A549 (cell line): ENCODE results near the gene VPS72. TPM values are rescaled to one million over a fixed set of nuclear protein-coding genes. Genes with fewer than 3 reads are reported as not detected.

Source experiments
- ATAC-seq, 2 experiments: fragments of 200-7000 bp in 1 of 2; fragments of >200 bp in 1 of 2; cut with Nextera tagmentation in 1 of 2; cut with Tn5 transposase in 1 of 2; 3 replicates each; pipeline versions ENCODE4 v1.8.0 to v1.9.1; 2018 to 2020; ENCODE audit warnings: mild to moderate bottlenecking in 1 of 2, moderate library complexity in 1 of 2
- CTCF ChIA-PET: fragments of 300-600 bp; sonication (Branson Sonifier 250); formaldehyde crosslinking; extraction: SDS; loops from one replicate; lab custom pipeline; 2021; ENCODE audit warnings: antibody characterized with exemption, inconsistent platforms; lab: Yijun Ruan, JAX
- POLR2A ChIA-PET: fragments of 350-600 bp; formaldehyde crosslinking; extraction: SDS; loops from one replicate; lab custom pipeline; 2021; ENCODE audit warnings: antibody characterized with exemption, inconsistent platforms; lab: Yijun Ruan, JAX
- DNase-seq, 2 experiments: peaks; one replicate each; pipeline versions ENCODE4 v3.0.0 to v3.0.0-alpha.2; 2011 to 2016; ENCODE audit warnings: low read depth in 1 of 2, low spot score in 1 of 2
- FAIRE-seq: peaks from 2 replicates; lab custom pipeline; 2011; peaks lifted over from hg19 to GRCh38; lab: Jason Lieb, UNC
- H3K27ac ChIP-seq, 2 experiments: fragments of >200 bp; sonication (Bioruptor Twin); formaldehyde crosslinking; 3 replicates each; pipeline ENCODE4 v1.5.1; 2016 to 2017
- H3K4me1 ChIP-seq: fragments of >200 bp; sonication (Bioruptor Twin); formaldehyde crosslinking; 3 replicates; pipeline ENCODE4 v1.6.1; 2016
- H3K4me2 ChIP-seq: fragments of >200 bp; sonication (Bioruptor Twin); formaldehyde crosslinking; 3 replicates; pipeline ENCODE4 v1.6.1; 2016
- H3K4me3 ChIP-seq: fragments of >200 bp; sonication (Bioruptor Twin); formaldehyde crosslinking; 3 replicates; pipeline ENCODE4 v1.5.1; 2016
- H3K9me3 ChIP-seq: fragments of >200 bp; sonication (Bioruptor Twin); formaldehyde crosslinking; 3 replicates; pipeline ENCODE4 v1.6.1; 2016
- EHMT2 ChIP-seq: fragments of 200-600 bp; sonication (generic); IDR thresholded peaks from 2 replicates; pipeline ENCODE4 v1.6.1; 2016; ENCODE audit warnings: antibody characterized with exemption, low read depth, mild to moderate bottlenecking, moderate library complexity
- FOSB ChIP-seq: fragments of 250-450 bp; sonication (Bioruptor Pico); IDR thresholded peaks from 2 replicates; pipeline ENCODE4 v1.5.0; 2020; ENCODE audit warnings: mild to moderate bottlenecking, moderate library complexity
- FOXS1 ChIP-seq: fragments of 250-450 bp; sonication (Bioruptor Pico); IDR thresholded peaks from 2 replicates; pipeline ENCODE4 v1.5.0; 2020; ENCODE audit warnings: mild to moderate bottlenecking, moderate library complexity
- HES2 ChIP-seq: fragments of >200 bp; sonication (Bioruptor Twin); formaldehyde crosslinking; IDR thresholded peaks from 2 replicates; pipeline ENCODE4 v1.6.1; 2016
- HOXA7 ChIP-seq: fragments of 250-450 bp; sonication (Bioruptor Pico); IDR thresholded peaks from 2 replicates; pipeline ENCODE4 v1.5.0; 2020; ENCODE audit warnings: mild to moderate bottlenecking, moderate library complexity
- KDM1A ChIP-seq: fragments of 200-600 bp; sonication (generic); IDR thresholded peaks from 2 replicates; pipeline ENCODE4 v1.6.1; 2016; ENCODE audit warnings: low read depth, mild to moderate bottlenecking
- MAFK ChIP-seq: fragments of 450-650 bp; IDR thresholded peaks from 2 replicates; pipeline ENCODE4 v1.6.1; 2014; ENCODE audit not compliant: partially characterized antibody
- MAZ ChIP-seq: fragments of 150-350 bp; IDR thresholded peaks from 2 replicates; pipeline ENCODE4 v1.6.1; 2014; ENCODE audit warnings: antibody characterized with exemption, low read depth, low read length, borderline replicate concordance
- NPAS2 ChIP-seq: fragments of 250-450 bp; sonication (Bioruptor Pico); IDR thresholded peaks from 2 replicates; pipeline ENCODE4 v1.8.0; 2022; ENCODE audit warnings: mild to moderate bottlenecking, moderate library complexity, borderline replicate concordance
- NR3C1 ChIP-seq: fragments of >200 bp; sonication (Bioruptor Twin); formaldehyde crosslinking; IDR thresholded peaks from 3 replicates; pipeline ENCODE4 v1.6.1; 2017
- PHF8 ChIP-seq: fragments of 200-600 bp; sonication (generic); IDR thresholded peaks from 2 replicates; pipeline ENCODE4 v1.6.1; 2016; ENCODE audit warnings: low read depth, mild to moderate bottlenecking, antibody characterized with exemption, moderate library complexity, borderline replicate concordance
- POLR2A ChIP-seq: IDR thresholded peaks from 2 replicates; pipeline ENCODE4 v1.6.1; 2012; ENCODE audit warnings: mild to moderate bottlenecking, low read length
- RARB ChIP-seq: fragments of 250-450 bp; sonication (Bioruptor Pico); IDR thresholded peaks from 2 replicates; pipeline ENCODE4 v1.8.0; 2021; ENCODE audit warnings: mild to moderate bottlenecking, moderate library complexity
- SREBF2 ChIP-seq: fragments of 450-650 bp; IDR thresholded peaks from 2 replicates; pipeline ENCODE4 v1.6.1; 2014; ENCODE audit warnings: mild to moderate bottlenecking, moderate library complexity
- TP53 ChIP-seq: fragments of 250-450 bp; sonication (Bioruptor Pico); IDR thresholded peaks from 2 replicates; pipeline ENCODE4 v1.5.0; 2021; ENCODE audit warnings: mild to moderate bottlenecking, moderate library complexity
- ZFP36 ChIP-seq: fragments of 450-650 bp; IDR thresholded peaks from 2 replicates; pipeline ENCODE4 v1.6.1; 2014; ENCODE audit warnings: borderline replicate concordance; ENCODE audit not compliant: partially characterized antibody
- ZNF302 ChIP-seq: fragments of 250-450 bp; sonication (Bioruptor Pico); IDR thresholded peaks from 2 replicates; pipeline ENCODE4 v1.9.0; 2021; ENCODE audit warnings: inconsistent platforms, mild to moderate bottlenecking, moderate library complexity
- ZSCAN20 ChIP-seq: fragments of 250-450 bp; sonication (Bioruptor Pico); IDR thresholded peaks from 2 replicates; pipeline ENCODE4 v1.8.0; 2022; ENCODE audit warnings: mild to moderate bottlenecking, moderate library complexity
- WGBS: methylation state at CpG from one replicate; pipeline ENCODE4 v1.1.6; 2017; ENCODE audit errors: missing lambda C conversion rate; 5-methylcytosine and 5-hydroxymethylcytosine counted together
- polyA plus RNA-seq, 4 experiments: library from polyadenylated mRNA; depleted of rRNA in 3 of 4; stranded (reverse); fragments of >200 nt; fragmentation: RNase III in 1 of 4; extraction: RNeasy Plus Mini Kit Qiagen cat#74134 plus additional on column Dnase treatment in 1 of 4; gene quantifications; 2 replicates in 3 of 4; 3 replicates in 1 of 4; pipeline ENCODE4 v1.2.3, GENCODE V29; 2011 to 2017
- TF ChIP-seq, protein P1 (sequence below): IDR thresholded peaks from 2 replicates; pipeline ENCODE4 v1.6.1; 2012
- TF ChIP-seq, protein P2 (sequence below): fragments of 250-450 bp; sonication (Bioruptor Pico); IDR thresholded peaks from 2 replicates; pipeline ENCODE4 v1.5.0; 2021; ENCODE audit warnings: mild to moderate bottlenecking, moderate library complexity, borderline replicate concordance
- TF ChIP-seq, protein P3 (sequence below): fragments of 250-450 bp; sonication (Bioruptor Pico); IDR thresholded peaks from 2 replicates; pipeline ENCODE4 v1.5.0; 2020; ENCODE audit warnings: low read depth, mild to moderate bottlenecking, moderate library complexity
- TF ChIP-seq, protein P4 (sequence below): fragments of 150-350 bp; IDR thresholded peaks from 2 replicates; pipeline ENCODE4 v1.6.1; 2014; ENCODE audit warnings: low read depth, mild to moderate bottlenecking, low read length
- TF ChIP-seq, protein P5 (sequence below): fragments of >200 bp; sonication (Bioruptor Twin); formaldehyde crosslinking; IDR thresholded peaks from 3 replicates; pipeline ENCODE4 v1.6.1; 2016
- TF ChIP-seq, protein P6 (sequence below): fragments of 200-600 bp; sonication (generic); IDR thresholded peaks from 2 replicates; pipeline ENCODE4 v1.6.1; 2016; ENCODE audit warnings: antibody characterized with exemption, mild to moderate bottlenecking, moderate library complexity

VPS72 gene
- polyA plus RNA-seq, 2 of the 4 experiments (the other 2 are of a cell fraction) = 50.8 to 81.2 TPM

DNA sequence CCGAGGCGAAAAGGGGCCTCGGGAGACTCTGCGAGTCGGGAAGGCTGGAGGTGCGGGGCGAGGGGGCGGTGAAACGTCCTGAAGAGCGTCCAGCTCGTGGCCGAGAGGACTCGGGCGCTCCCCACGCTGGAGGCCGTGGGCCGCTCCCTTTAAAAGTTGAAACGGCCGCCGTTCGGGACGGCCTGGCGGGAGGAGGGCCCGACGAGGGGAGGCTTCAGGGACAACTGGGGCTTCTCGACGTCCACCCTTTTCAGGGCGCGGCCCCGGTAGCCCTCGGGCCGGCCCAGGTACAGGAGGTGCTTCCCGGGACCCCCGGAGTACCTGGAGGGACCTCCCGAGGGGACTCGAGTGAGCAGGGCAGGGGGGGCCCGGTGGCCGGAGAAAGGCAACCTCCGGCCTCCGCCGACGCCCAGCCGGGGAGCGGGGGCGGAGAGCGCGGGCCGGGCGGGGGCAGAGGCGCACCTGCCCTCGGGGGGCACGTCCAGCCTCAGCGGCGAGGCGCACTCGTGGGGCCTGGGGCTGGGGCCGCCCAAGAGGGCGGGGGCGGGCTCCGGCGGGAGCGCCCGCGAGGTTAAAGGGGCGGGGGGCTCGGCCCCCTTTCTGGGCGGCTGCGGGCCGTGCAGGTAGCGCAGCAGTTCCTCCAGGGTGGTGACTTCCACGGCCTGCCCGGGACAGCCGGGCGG is 57.5 kb downstream of the VPS72 start:
- TF ChIP-seq NPAS2 (CRISPR knock-in tag) (no peak), FOSB (CRISPR knock-in tag) (no peak), KDM1A (no peak), FOXS1 (CRISPR knock-in tag) (no peak), PHF8 (no peak), TP53 (CRISPR knock-in tag) (no peak), ZNF302 (no peak), ZFP36 (no peak), MAZ (no peak), RARB (CRISPR knock-in tag) (no peak), POLR2A (no peak), MAFK (no peak), ZSCAN20 (CRISPR knock-in tag) (no peak), HOXA7 (CRISPR knock-in tag) (no peak)
- TF ChIP-seq, protein P1, sequence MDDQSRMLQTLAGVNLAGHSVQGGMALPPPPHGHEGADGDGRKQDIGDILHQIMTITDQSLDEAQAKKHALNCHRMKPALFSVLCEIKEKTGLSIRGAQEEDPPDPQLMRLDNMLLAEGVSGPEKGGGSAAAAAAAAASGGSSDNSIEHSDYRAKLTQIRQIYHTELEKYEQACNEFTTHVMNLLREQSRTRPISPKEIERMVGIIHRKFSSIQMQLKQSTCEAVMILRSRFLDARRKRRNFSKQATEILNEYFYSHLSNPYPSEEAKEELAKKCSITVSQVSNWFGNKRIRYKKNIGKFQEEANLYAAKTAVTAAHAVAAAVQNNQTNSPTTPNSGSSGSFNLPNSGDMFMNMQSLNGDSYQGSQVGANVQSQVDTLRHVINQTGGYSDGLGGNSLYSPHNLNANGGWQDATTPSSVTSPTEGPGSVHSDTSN = no peak
- TF ChIP-seq, protein P2, sequence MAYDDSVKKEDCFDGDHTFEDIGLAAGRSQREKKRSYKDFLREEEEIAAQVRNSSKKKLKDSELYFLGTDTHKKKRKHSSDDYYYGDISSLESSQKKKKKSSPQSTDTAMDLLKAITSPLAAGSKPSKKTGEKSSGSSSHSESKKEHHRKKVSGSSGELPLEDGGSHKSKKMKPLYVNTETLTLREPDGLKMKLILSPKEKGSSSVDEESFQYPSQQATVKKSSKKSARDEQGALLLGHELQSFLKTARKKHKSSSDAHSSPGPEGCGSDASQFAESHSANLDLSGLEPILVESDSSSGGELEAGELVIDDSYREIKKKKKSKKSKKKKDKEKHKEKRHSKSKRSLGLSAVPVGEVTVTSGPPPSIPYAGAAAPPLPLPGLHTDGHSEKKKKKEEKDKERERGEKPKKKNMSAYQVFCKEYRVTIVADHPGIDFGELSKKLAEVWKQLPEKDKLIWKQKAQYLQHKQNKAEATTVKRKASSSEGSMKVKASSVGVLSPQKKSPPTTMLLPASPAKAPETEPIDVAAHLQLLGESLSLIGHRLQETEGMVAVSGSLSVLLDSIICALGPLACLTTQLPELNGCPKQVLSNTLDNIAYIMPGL = no peak
- TF ChIP-seq, protein P3, sequence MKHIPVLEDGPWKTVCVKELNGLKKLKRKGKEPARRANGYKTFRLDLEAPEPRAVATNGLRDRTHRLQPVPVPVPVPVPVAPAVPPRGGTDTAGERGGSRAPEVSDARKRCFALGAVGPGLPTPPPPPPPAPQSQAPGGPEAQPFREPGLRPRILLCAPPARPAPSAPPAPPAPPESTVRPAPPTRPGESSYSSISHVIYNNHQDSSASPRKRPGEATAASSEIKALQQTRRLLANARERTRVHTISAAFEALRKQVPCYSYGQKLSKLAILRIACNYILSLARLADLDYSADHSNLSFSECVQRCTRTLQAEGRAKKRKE (CRISPR knock-in tag) = no peak
- TF ChIP-seq, protein P4, sequence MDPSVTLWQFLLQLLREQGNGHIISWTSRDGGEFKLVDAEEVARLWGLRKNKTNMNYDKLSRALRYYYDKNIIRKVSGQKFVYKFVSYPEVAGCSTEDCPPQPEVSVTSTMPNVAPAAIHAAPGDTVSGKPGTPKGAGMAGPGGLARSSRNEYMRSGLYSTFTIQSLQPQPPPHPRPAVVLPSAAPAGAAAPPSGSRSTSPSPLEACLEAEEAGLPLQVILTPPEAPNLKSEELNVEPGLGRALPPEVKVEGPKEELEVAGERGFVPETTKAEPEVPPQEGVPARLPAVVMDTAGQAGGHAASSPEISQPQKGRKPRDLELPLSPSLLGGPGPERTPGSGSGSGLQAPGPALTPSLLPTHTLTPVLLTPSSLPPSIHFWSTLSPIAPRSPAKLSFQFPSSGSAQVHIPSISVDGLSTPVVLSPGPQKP = no peak
- Histone ChIP-seq H3K4me1 (no peaks in the 10 kb centered on the region), H3K4me3 (no peak overlapping the region), H3K4me2 (no peak overlapping the region), H3K9me3 (no peaks in the 10 kb centered on the region), H3K27ac (no peak overlapping the region)
- ATAC-seq (no peak), FAIRE-seq (no peak), DNase-seq (no peak)
- 87% methylated on average over 37 of the region's 74 CpGs for WGBS
- POLR2A ChIA-PET = no interaction called here
- CTCF ChIA-PET = interaction anchor here (1.6 kb wide), 1 partner anchor 10 kb away, joined by 3 read pairs; no protein-coding TSS in a partner anchor

DNA sequence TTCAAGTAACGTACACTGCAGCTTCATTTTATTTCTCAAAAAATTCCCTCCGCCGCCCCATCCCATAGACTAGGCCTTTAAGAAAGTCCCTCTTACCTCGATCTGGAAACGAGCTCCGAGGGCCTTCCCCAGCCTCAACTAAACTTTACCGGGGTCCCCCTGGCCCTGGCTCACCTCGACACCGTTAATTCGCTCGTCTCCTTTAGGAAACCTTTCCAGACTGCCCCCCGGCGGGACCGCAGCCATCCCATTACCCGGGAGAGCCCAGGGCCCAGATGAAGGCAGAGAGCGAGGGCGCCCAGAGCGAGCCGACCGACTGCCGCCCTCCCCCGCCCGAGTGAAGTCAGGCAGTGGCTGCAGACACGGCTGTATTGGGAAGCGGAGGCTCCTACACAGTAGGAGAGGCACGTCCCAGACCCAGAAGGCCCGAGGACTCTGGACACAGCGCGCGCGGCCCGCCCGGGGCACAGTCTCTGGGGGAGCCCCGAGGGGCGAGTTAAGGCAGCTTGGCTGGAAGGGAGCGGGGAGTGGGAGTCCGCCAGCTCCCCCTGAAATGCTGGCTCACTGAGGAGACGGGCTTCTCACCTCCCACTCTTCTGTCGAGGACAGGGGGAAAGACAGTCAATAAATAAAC is 58.2 kb downstream of the VPS72 start:
- CTCF ChIA-PET = interaction anchor here (1.1 to 1.7 kb wide), 3 partner anchors 11 to 32 kb away, joined by 3 to 5 read pairs (median 3); partner anchors contain the start of gene TNFAIP8L2
- H3K4me2 ChIP-seq = no peak overlapping the region
- TF ChIP-seq EHMT2 (no peak), NR3C1 (no peak), SREBF2 (no peak), MAZ (no peak), TP53 (CRISPR knock-in tag) (no peak), HES2 (no peak)
- TF ChIP-seq, protein P3 (CRISPR knock-in tag) = no peak
- TF ChIP-seq, protein P5, sequence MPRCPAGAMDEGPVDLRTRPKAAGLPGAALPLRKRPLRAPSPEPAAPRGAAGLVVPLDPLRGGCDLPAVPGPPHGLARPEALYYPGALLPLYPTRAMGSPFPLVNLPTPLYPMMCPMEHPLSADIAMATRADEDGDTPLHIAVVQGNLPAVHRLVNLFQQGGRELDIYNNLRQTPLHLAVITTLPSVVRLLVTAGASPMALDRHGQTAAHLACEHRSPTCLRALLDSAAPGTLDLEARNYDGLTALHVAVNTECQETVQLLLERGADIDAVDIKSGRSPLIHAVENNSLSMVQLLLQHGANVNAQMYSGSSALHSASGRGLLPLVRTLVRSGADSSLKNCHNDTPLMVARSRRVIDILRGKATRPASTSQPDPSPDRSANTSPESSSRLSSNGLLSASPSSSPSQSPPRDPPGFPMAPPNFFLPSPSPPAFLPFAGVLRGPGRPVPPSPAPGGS = no peak
- TF ChIP-seq, protein P6, sequence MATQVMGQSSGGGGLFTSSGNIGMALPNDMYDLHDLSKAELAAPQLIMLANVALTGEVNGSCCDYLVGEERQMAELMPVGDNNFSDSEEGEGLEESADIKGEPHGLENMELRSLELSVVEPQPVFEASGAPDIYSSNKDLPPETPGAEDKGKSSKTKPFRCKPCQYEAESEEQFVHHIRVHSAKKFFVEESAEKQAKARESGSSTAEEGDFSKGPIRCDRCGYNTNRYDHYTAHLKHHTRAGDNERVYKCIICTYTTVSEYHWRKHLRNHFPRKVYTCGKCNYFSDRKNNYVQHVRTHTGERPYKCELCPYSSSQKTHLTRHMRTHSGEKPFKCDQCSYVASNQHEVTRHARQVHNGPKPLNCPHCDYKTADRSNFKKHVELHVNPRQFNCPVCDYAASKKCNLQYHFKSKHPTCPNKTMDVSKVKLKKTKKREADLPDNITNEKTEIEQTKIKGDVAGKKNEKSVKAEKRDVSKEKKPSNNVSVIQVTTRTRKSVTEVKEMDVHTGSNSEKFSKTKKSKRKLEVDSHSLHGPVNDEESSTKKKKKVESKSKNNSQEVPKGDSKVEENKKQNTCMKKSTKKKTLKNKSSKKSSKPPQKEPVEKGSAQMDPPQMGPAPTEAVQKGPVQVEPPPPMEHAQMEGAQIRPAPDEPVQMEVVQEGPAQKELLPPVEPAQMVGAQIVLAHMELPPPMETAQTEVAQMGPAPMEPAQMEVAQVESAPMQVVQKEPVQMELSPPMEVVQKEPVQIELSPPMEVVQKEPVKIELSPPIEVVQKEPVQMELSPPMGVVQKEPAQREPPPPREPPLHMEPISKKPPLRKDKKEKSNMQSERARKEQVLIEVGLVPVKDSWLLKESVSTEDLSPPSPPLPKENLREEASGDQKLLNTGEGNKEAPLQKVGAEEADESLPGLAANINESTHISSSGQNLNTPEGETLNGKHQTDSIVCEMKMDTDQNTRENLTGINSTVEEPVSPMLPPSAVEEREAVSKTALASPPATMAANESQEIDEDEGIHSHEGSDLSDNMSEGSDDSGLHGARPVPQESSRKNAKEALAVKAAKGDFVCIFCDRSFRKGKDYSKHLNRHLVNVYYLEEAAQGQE = no peak
- H3K9me3 ChIP-seq = no peaks in the 10 kb centered on the region
- no peak overlapping the region for H3K4me3 ChIP-seq
- no peak for FAIRE-seq
- DNase-seq = no peak
- POLR2A ChIA-PET = no interaction called here
- H3K27ac ChIP-seq = no peak overlapping the region
- 83% methylated on average over 34 of the region's 39 CpGs for WGBS
- no peaks in the 10 kb centered on the region for H3K4me1 ChIP-seq
- no peak for ATAC-seq
